ENCODE data around the gene WDR70. TPM values are rescaled to one million over a fixed set of nuclear protein-coding genes. Genes with fewer than 3 reads are reported as not detected.

Gene WDR70
- total RNA-seq, 1 donor from 2014 or later, result 17.8 TPM

DNA sequence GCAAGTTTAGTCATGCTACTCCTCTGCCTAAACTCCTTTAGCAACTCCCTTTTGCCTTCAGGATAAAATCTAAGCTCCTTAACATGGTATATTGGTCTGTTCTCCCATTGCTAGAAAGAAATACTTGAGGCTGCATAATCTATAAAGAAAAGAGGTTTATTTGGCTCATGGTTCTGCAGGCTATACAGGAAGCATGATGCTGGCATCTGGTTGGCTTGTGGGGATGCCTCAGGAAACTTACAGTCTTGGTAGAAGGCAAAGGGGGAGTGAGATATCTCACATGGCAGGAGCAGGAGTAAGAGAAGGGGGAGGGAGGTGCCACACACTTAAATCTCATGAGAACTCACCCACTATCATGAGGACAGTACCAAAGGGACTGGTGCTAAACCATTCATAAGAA lies 315.7 kb downstream of the WDR70 start:
- no peak for ATAC-seq (ENCODE audit: poor library complexity)
- DNase-seq, result no peak
- intact Hi-C loops (cut with DNase I), result no loop called here

DNA sequence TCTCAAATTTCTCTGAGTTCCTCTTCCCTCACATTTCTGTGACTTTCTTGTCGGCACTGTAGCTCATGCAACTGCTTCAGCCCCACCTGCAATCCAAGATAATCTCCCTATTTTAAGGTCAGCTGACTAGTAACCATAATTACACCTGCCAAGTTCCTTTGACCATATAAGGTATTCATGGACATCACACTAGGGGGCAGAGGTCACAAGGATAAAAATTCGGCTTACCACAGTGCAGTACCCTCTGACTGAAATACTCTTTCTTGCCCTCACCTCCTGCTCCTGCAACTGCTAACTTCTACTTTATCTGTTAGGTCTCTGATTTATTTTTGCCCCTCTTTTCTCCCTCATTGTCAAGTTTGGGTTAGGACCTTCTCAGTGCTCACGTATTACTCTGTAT lies 316.5 kb downstream of the WDR70 start:
- no peak for ATAC-seq (ENCODE audit: poor library complexity)
- intact Hi-C loops (cut with DNase I), result no loop called here
- DNase-seq, result no peak

DNA sequence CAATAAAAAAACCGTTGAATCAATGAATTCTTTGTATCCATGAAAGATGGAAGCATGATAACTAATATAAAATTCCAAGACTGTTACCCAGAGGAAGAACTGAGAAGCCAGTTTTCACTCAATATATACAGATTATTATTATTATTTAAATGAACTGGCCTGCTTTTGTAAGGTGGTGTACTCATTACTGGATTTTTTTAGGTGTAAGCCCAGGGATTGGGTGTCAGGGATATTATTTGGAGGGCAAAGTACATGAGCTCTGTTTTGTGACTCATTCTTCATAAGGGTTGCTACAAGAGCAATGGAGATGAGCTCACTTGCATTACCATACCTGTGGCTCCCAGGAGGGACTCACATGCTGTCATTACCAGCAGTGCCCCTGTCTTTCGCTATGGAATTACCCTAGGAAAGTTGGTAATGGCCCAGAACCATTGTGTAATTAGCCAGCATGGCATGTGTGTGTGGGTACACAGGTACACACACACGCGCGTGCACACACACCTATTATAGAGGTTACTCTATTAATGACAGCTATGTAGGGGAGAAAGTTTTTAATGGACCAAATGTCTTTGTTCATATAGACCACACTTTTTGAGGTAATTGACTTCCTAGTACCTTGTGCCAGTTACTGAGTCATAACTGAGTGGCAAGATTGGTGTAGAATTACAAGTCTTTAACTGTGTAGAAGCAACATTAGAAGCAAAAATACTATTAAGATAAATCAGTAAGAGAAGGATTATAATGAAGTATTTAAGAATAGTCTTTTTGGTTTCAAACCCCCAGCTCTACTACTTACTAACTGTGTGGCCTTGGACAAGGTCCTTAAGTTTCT lies 317.3 kb downstream of the WDR70 start:
- no peak for DNase-seq
- no peak for ATAC-seq (ENCODE audit: poor library complexity)
- intact Hi-C loops (cut with DNase I), result no loop called here

GRCh38 chr5:37701868-37702267 lies 322.8 kb downstream of the WDR70 start:
- intact Hi-C loops (cut with DNase I), result no loop called here
- ATAC-seq (ENCODE audit: poor library complexity) (no peak), DNase-seq (no peak)

DNA sequence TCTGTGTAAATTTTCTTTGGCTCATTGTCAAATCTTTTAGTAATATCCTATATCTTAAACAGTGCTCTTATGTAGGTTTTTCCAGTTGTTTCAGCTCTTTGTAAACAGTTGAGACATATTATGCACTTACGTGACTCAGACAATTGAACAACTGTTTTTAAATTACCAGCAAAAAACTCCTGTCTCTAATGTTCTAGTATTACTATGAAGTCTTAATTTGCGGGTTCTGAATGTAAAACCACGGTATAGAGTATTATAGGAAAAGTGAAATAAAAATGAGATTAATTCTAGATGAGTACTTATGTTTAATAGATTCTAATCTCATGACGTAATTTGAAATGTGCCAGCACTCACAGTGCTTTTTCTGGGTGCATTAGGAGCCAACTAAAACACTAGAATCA lies 324.7 kb downstream of the WDR70 start:
- DNase-seq (no peak), ATAC-seq (ENCODE audit: poor library complexity) (no peak)
- intact Hi-C loops (cut with DNase I), result no loop called here

GRCh38 chr5:37704406-37704805 lies 325.3 kb downstream of the WDR70 start:
- no peak for DNase-seq
- intact Hi-C loops (cut with DNase I), result no loop called here
- no peak for ATAC-seq (ENCODE audit: poor library complexity)

DNA sequence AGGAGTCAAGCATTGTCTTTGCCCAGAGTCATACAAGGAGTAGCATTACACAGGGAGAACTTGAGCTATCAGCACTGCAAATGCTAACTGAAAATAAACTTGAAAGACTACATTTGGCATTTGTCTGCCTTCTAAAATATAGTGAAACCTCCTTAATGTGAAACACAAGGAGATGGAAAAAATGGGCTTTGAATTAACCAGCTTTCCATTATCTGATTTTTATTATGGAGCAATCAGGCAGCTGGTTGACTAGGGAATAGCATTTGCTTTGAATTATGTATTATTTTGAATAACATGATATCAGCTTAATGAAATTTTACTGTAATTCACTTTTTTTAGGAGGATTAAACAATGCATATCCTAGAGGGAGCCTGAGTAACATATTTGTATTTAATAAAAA lies 329.9 kb downstream of the WDR70 start:
- intact Hi-C loops (cut with DNase I), result no loop called here
- DNase-seq (no peak), ATAC-seq (ENCODE audit: poor library complexity) (no peak)

GRCh38 chr5:37710965-37711364 lies 331.8 kb downstream of the WDR70 start:
- intact Hi-C loops (cut with DNase I), result no loop called here
- DNase-seq (no peak), ATAC-seq (ENCODE audit: poor library complexity) (no peak)

GRCh38 chr5:37712750-37713149 lies 333.6 kb downstream of the WDR70 start:
- intact Hi-C loops (cut with DNase I), result no loop called here
- DNase-seq (no peak), ATAC-seq (ENCODE audit: poor library complexity) (no peak)

DNA sequence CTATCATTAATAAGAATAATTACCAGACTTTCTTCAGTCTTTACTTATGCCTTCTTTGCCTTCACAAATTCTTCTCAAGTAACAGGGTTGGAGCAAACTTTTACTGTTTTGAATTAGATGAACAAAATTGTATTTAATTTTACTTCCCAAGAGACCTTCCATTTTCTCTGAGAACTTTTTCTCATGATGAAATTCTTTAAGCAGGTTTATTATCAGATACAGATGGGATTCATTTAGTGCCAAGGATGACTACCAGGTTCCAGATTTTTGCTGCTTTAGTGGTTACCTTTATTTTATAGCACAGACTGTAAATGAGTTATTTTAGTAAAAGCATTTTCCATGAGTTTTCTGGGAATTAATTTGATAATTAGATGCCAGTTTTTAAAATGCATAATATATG lies 335.6 kb downstream of the WDR70 start:
- ATAC-seq (ENCODE audit: poor library complexity) (no peak), DNase-seq (no peak)
- intact Hi-C loops (cut with DNase I), result no loop called here

DNA sequence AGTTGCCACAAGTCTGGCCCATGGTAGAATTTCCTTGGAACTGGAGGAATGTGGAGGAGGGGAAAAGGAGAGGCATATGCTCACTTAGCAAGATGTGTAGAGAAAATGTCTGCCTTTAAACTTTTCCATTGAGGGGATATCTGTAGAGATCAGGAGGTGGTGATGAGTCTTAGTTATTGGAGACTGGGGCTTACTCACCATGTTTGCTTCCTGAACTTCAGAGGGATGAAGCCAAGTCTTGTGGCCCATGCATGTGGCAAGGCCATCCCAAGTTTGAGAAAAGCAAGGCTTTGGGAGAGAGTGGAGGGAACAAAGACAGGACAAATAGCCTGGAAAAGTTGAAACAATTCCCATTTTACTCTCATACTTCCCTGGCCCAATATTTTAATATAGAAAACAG lies 336.2 kb downstream of the WDR70 start:
- ATAC-seq (ENCODE audit: poor library complexity) (no peak), DNase-seq (no peak)
- intact Hi-C loops (cut with DNase I), result no loop called here

DNA sequence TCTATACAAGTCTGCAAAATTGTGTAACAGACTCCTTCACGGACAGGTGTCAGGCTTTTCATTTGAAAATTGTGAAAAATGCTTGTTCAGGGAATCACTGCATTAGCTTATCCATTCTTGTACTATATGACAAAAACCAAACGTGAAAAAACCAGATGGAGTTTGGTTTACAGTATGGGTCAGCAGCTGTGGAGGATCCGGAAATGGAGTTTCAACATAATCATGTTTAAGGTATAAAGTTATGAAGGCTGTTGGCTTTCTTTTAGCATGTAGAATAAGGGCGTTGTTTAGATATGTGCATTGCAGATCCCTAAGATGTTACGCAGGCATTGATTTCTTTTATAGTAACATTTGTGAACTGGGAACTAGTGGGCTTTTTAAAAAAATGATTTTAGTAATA lies 336.9 kb downstream of the WDR70 start:
- intact Hi-C loops (cut with DNase I), result no loop called here
- no peak for DNase-seq
- ATAC-seq (ENCODE audit: poor library complexity), result no peak

- DNase-seq, result no peak
- intact Hi-C loops (cut with DNase I), result no loop called here
- ATAC-seq (ENCODE audit: poor library complexity), result no peak
These were observed 337.3 kb downstream of the WDR70 start for GRCh38 chr5:37716405-37716804.

GRCh38 chr5:37717276-37717612 lies 338.1 kb downstream of the WDR70 start:
- no peak for ATAC-seq (ENCODE audit: poor library complexity)
- intact Hi-C loops (cut with DNase I), result no loop called here
- DNase-seq, result no peak

DNA sequence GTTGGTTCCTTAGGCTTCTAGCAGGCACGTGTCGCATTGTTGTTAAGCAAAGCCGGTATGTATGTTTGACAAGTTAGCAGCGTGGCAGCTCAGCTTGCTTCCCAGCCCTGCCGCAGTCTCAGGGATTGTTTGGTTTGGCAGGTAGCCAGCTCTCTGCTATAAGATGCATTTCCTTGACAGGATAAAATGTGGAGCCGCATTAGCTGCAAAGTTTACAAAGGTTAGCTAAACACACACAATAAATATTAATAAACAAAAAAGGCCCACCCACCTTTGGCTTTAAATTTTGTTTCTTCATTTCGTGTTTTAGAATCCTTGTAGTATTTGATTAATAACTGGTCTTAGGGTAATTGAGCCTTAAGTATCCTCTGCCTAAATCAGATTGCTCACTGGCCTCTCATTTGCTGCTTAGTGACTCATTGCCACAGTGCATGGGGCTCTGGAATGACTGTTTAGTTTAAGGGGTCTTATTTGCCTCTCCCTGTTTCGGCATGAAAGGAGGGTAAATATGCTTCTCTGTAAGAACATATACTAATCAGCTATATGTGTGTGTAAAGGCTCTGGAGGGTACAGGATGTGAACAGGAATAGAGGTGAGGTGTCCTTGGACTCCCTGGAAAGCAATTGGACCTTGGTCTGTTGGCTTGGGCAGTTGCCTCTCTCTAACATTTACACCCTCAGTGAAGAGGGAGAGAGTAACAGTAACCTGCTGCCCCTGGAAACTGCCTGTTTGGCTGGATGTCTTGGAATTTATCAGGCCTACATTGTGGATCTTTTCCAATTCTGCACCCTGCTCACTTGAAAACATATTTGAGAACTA lies 338.7 kb downstream of the WDR70 start:
- peak; percentile 56 for ATAC-seq (ENCODE audit: poor library complexity)
- DNase-seq, result no peak
- intact Hi-C loops (cut with DNase I), result no loop called here

- intact Hi-C loops (cut with DNase I), result no loop called here
- DNase-seq, result no peak
- no peak for ATAC-seq (ENCODE audit: poor library complexity)
These were observed 341.4 kb downstream of the WDR70 start for GRCh38 chr5:37720550-37720952.

GRCh38 chr5:37721447-37721871 lies 342.3 kb downstream of the WDR70 start:
- intact Hi-C loops (cut with DNase I), result no loop called here

DNA sequence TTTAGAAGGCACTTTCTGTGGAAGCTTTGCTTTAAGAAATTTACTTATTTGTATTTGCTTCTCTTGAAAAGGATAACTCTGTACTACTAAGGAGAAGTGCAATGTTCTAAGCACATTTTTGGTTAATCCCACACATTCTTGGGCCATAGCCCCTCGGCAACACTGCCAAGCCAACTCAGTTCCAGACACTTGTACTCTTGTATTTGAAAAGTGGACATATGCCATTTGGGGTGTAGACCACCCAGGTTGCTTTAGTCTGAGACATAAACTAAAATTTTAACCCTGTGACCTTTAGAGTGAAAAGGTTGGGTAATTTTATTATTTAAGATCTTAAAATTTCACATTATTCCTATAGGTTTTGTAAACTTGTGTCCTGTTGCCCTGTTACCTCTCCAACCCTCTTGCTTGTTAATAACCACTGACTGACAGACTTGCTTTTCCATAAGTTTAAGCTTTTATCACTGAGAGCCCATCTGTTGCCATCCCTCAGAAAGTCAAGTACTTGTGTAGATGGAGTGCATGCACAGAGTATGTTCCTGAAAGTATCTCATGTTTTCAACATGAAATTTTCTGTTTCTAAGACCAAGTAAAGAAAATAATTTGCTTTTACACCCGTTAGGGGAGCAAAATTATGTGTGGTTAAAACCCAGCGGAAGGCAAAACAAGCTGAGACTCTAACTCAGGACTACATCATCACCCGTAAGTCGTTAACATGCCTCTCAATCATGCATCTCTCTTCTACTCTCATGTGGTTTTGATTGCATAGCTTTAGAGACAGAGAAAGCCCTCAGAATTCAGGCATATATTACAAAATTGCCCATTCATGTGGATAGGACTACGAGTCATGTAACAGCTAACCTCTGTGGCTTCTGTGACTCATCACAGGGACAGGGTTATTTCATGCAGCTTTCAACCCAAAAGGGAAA lies 343.4 kb downstream of the WDR70 start:
- DNase-seq, result no peak
- intact Hi-C loops (cut with DNase I), result no loop called here
- ATAC-seq (ENCODE audit: poor library complexity), result no peak

More at GRCh38 chr5:37721447-37721871, 342.3 kb downstream of the WDR70 start:
- ATAC-seq (ENCODE audit: poor library complexity), result no peak
- no peak for DNase-seq
